Body of pancreas (tissue), 4 donors: ENCODE measurements around the gene BACH2.

Source experiments
- POLR2A ChIP-seq, 3 donors: fragments of 450-650 bp; IDR thresholded peaks; one replicate each; pipeline ENCODE4 v1.6.1; 2016; ENCODE audit warnings: antibody characterized with exemption in 3 of 3, mild to moderate bottlenecking in 2 of 3
- TF ChIP-seq, protein P1 (sequence below), 7 experiments: fragments of 450-650 bp in 4 of 7; fragments of 200-600 bp in 3 of 7; sonication (generic) in 3 of 7; IDR thresholded peaks; one replicate each; pipeline ENCODE4 v1.5.1; 2016 to 2019; ENCODE audit warnings: antibody characterized with exemption in 7 of 7

GRCh38 chr6:90110971-90111370 lies 185.7 kb downstream of the BACH2 start:
- TF ChIP-seq POLR2A (IDR thresholded peaks at IDR 0.05), result no peak
- TF ChIP-seq, protein P1, sequence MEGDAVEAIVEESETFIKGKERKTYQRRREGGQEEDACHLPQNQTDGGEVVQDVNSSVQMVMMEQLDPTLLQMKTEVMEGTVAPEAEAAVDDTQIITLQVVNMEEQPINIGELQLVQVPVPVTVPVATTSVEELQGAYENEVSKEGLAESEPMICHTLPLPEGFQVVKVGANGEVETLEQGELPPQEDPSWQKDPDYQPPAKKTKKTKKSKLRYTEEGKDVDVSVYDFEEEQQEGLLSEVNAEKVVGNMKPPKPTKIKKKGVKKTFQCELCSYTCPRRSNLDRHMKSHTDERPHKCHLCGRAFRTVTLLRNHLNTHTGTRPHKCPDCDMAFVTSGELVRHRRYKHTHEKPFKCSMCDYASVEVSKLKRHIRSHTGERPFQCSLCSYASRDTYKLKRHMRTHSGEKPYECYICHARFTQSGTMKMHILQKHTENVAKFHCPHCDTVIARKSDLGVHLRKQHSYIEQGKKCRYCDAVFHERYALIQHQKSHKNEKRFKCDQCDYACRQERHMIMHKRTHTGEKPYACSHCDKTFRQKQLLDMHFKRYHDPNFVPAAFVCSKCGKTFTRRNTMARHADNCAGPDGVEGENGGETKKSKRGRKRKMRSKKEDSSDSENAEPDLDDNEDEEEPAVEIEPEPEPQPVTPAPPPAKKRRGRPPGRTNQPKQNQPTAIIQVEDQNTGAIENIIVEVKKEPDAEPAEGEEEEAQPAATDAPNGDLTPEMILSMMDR (IDR thresholded peaks at IDR 0.05), result no peak
